Astrocyte (in vitro differentiated cells and primary cell): ENCODE measurements around the gene TOLLIP. TPM values are rescaled to one million over a fixed set of nuclear protein-coding genes. Genes with fewer than 3 reads are reported as not detected.

ENCODE experiments used
- DNase-seq: peaks from one replicate; pipeline ENCODE4 v3.0.0-alpha.2; 2010; ENCODE audit warnings: low read depth
- FAIRE-seq: peaks from 2 replicates; lab custom pipeline; 2011; peaks lifted over from hg19 to GRCh38; lab: Jason Lieb, UNC
- H2AFZ ChIP-seq: 2 replicates; pipeline ENCODE4 v1.6.0; 2012; ENCODE audit warnings: low read depth, low read length, inconsistent platforms
- H3K27ac ChIP-seq: 2 replicates; pipeline ENCODE4 v1.5.1; 2011; ENCODE audit warnings: low read depth, low read length, inconsistent platforms
- H3K27me3 ChIP-seq: 2 replicates; pipeline ENCODE4 v1.6.0; 2011; ENCODE audit warnings: low read length, inconsistent platforms; ENCODE audit not compliant: insufficient read depth
- H3K36me3 ChIP-seq: 2 replicates; pipeline ENCODE4 v1.5.1; 2011; ENCODE audit warnings: low read length, inconsistent platforms; ENCODE audit not compliant: insufficient read depth
- H3K4me1 ChIP-seq: 2 replicates; pipeline ENCODE4 v1.5.1; 2011; ENCODE audit warnings: low read length, inconsistent platforms; ENCODE audit not compliant: insufficient read depth
- H3K4me2 ChIP-seq: 2 replicates; pipeline ENCODE4 v1.6.0; 2012; ENCODE audit warnings: low read length, inconsistent platforms
- H3K4me3 ChIP-seq: 2 replicates; pipeline ENCODE4 v1.5.1; 2011; ENCODE audit warnings: low read depth, mild to moderate bottlenecking, low read length, inconsistent platforms; ENCODE audit not compliant: insufficient read depth
- H3K79me2 ChIP-seq: 2 replicates; pipeline ENCODE4 v1.6.0; 2012; ENCODE audit warnings: mild to moderate bottlenecking, low read length, inconsistent platforms; ENCODE audit not compliant: insufficient read depth
- H3K9ac ChIP-seq: 2 replicates; pipeline ENCODE4 v1.6.0; 2012; ENCODE audit warnings: mild to moderate bottlenecking, low read length, inconsistent platforms
- H3K9me3 ChIP-seq: 2 replicates; pipeline ENCODE4 v1.5.1; 2012; ENCODE audit warnings: low read depth, mild to moderate bottlenecking, low read length, inconsistent platforms; ENCODE audit not compliant: insufficient read depth
- H4K20me1 ChIP-seq: 2 replicates; pipeline ENCODE4 v1.6.0; 2012; ENCODE audit warnings: low read length, inconsistent platforms; ENCODE audit not compliant: insufficient read depth
- H3K27ac Mint-ChIP-seq: one replicate; pipeline ENCODE4 v1.8.0; 2021; ENCODE audit warnings: mild to moderate bottlenecking, mixed read lengths; ENCODE audit not compliant: unreplicated experiment
- H3K27me3 Mint-ChIP-seq: one replicate; pipeline ENCODE4 v1.8.0; 2021; ENCODE audit warnings: low read depth, mixed read lengths; ENCODE audit not compliant: unreplicated experiment
- H3K36me3 Mint-ChIP-seq: one replicate; pipeline ENCODE4 v1.8.0; 2021; ENCODE audit warnings: low read depth, mixed read lengths; ENCODE audit not compliant: unreplicated experiment
- H3K4me1 Mint-ChIP-seq: one replicate; pipeline ENCODE4 v1.8.0; 2021; ENCODE audit warnings: low read depth, mixed read lengths; ENCODE audit not compliant: unreplicated experiment
- H3K4me3 Mint-ChIP-seq: one replicate; pipeline ENCODE4 v1.8.0; 2021; ENCODE audit warnings: mild to moderate bottlenecking, moderate library complexity, mixed read lengths; ENCODE audit not compliant: unreplicated experiment
- H3K9me3 Mint-ChIP-seq: one replicate; pipeline ENCODE4 v1.8.0; 2021; ENCODE audit warnings: mild to moderate bottlenecking, mixed read lengths; ENCODE audit not compliant: unreplicated experiment
- EZH2 ChIP-seq: IDR thresholded peaks from 2 replicates; pipeline ENCODE4 v1.6.1; 2012; ENCODE audit warnings: mild to moderate bottlenecking, low read length, inconsistent platforms; ENCODE audit not compliant: insufficient read depth
- total RNA-seq: library from RNA; stranded (reverse); gene quantifications from 2 replicates; pipeline ENCODE4 v1.2.1, GENCODE V29; 2021
- TF ChIP-seq, protein P1 (sequence below): IDR thresholded peaks from 2 replicates; pipeline ENCODE4 v1.5.1; 2011; ENCODE audit warnings: low read depth, mild to moderate bottlenecking, inconsistent platforms, low read length, moderate library complexity; ENCODE audit not compliant: insufficient read depth

The TOLLIP gene
- total RNA-seq, 1 donor from 2014 or later = 46.4 TPM

DNA sequence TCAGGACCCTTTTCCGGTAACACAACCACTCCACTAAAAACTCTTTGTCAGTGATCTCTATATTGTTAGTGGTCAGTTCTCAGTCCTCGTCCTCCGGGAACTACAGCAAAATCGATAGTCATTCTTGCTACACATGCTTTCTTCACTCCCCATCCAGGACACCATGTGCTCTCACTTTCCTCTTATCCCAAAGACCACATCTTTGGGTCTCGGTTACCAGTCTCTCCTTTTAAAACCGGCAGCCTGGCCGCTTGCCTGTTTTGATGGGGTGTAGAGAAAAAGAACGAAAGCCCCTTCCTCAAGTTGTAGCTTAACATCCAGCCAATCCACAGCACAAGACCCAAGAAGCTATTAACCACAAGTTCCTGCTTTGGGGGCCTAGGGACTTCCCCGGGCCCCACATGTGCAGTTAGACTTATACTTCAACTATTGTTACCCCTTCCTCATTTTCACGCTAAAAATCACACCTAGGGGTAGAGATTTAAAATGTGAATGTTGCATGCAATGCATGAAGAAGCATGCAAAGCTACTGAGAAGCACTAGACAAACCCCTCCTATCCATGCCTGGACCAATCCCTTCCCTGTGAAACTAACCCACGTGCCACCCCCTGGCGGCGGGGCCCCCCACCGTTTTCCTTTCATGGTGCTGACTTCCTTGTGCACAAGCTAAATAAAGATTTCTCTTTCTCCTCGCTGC is 1.5 kb upstream of the TOLLIP start:
- Histone ChIP-seq H2AFZ (no peak overlapping the region), H3K27ac (no peak overlapping the region), H3K4me1 (peaks cover 15% of the 10 kb centered on the region), H3K79me2 (peaks cover 35% of the 10 kb centered on the region), H4K20me1 (peaks cover 30% of the 10 kb centered on the region), H3K4me2 (peak overlapping the region; percentile 98), H3K9ac (no peak overlapping the region), H3K36me3 (no peaks in the 10 kb centered on the region), H3K9me3 (peaks cover 6% of the 10 kb centered on the region), H3K4me3 (no peak overlapping the region), H3K27me3 (peaks cover 5% of the 10 kb centered on the region)
- Mint-ChIP-seq H3K27me3 (peaks cover 4% of the 10 kb centered on the region), H3K9me3 (peaks cover 21% of the 10 kb centered on the region), H3K36me3 (peaks cover 1% of the 10 kb centered on the region), H3K4me1 (peaks cover 6% of the 10 kb centered on the region), H3K4me3 (peak overlapping the region; percentile 77), H3K27ac (no peak overlapping the region)
- FAIRE-seq (no peak), DNase-seq (no peak)
- TF ChIP-seq, protein P1, sequence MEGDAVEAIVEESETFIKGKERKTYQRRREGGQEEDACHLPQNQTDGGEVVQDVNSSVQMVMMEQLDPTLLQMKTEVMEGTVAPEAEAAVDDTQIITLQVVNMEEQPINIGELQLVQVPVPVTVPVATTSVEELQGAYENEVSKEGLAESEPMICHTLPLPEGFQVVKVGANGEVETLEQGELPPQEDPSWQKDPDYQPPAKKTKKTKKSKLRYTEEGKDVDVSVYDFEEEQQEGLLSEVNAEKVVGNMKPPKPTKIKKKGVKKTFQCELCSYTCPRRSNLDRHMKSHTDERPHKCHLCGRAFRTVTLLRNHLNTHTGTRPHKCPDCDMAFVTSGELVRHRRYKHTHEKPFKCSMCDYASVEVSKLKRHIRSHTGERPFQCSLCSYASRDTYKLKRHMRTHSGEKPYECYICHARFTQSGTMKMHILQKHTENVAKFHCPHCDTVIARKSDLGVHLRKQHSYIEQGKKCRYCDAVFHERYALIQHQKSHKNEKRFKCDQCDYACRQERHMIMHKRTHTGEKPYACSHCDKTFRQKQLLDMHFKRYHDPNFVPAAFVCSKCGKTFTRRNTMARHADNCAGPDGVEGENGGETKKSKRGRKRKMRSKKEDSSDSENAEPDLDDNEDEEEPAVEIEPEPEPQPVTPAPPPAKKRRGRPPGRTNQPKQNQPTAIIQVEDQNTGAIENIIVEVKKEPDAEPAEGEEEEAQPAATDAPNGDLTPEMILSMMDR = no peak
- no peak for TF ChIP-seq EZH2

DNA sequence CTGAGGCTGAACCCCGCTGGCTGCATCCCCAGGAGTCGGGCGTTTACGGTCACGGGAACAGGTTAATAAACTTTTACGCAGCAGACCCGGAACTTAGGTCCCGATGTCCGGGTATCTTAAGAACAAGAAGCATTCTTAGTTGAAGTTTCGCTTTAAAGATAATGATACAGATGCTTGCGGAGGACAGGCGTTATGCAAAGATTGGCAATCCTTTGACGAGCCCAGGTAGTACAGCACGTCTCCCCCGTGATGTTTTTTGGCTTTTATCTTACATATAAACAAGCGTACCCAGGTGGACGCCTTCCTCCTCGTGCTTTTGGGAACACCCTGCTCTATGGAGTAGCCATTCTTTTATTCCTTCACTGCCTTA is 871 bp upstream of the TOLLIP start:
- Mint-ChIP-seq H3K36me3 (peaks cover under 1% of the 10 kb centered on the region), H3K27me3 (peaks cover 3% of the 10 kb centered on the region), H3K9me3 (peaks cover 21% of the 10 kb centered on the region), H3K4me1 (peaks cover 6% of the 10 kb centered on the region), H3K4me3 (peak overlapping the region; percentile 77), H3K27ac (no peak overlapping the region)
- H2AFZ ChIP-seq = peak overlapping the region; percentile 100
- H3K9ac ChIP-seq = peak overlapping the region; percentile 90
- H3K4me2 ChIP-seq = peak overlapping the region; percentile 98
- H3K4me3 ChIP-seq = peak overlapping the region; percentile 65
- no peak for FAIRE-seq
- peaks cover 5% of the 10 kb centered on the region for H3K27me3 ChIP-seq
- peaks cover 6% of the 10 kb centered on the region for H3K9me3 ChIP-seq
- peaks cover 15% of the 10 kb centered on the region for H3K4me1 ChIP-seq
- no peak for DNase-seq
- H3K27ac ChIP-seq = peak overlapping the region; percentile 87
- H3K36me3 ChIP-seq = no peaks in the 10 kb centered on the region
- H3K79me2 ChIP-seq = peaks cover 41% of the 10 kb centered on the region
- TF ChIP-seq, protein P1 = no peak
- no peak for TF ChIP-seq EZH2
- H4K20me1 ChIP-seq = peaks cover 36% of the 10 kb centered on the region
